Measurements from ENCODE around the gene LMAN2L. TPM values are rescaled to one million over a fixed set of nuclear protein-coding genes. Genes with fewer than 3 reads are reported as not detected.

Gene LMAN2L
- total RNA-seq, 1 donor from 2014 or later, result 14.8 TPM

- peak; percentile 59 to 93 for DNase-seq (ENCODE audit: low read depth in 2 of 2)
These were observed 20.4 kb upstream of the LMAN2L start, which contains the start of gene CNNM4 for GRCh38 chr2:96760036-96760985. TSS of gene CNNM4 (plus strand) at chr2:96760902. CDS start at chr2:96761000, 98 bp downstream.

- no peak for DNase-seq (ENCODE audit: low read depth in 2 of 2)
These were observed 19.7 kb upstream of the LMAN2L start for GRCh38 chr2:96759548-96759947.

- DNase-seq (ENCODE audit: low read depth in 2 of 2), result no peak
These were observed 19.1 kb upstream of the LMAN2L start for GRCh38 chr2:96758987-96759386.

- DNase-seq (ENCODE audit: low read depth in 2 of 2), result no peak
These were observed 17.6 kb upstream of the LMAN2L start for GRCh38 chr2:96757477-96757860.

- DNase-seq (ENCODE audit: low read depth in 2 of 2), result no peak
These were observed 17.1 kb upstream of the LMAN2L start for GRCh38 chr2:96756788-96757476.

GRCh38 chr2:96754317-96754716 is 14.5 kb upstream of the LMAN2L start:
- no peak for DNase-seq (ENCODE audit: low read depth in 2 of 2)

- DNase-seq (ENCODE audit: low read depth in 2 of 2), result no peak
These were observed 13.9 kb upstream of the LMAN2L start for GRCh38 chr2:96753661-96754282.

GRCh38 chr2:96751800-96752199 is 11.9 kb upstream of the LMAN2L start:
- DNase-seq (ENCODE audit: low read depth in 2 of 2), result no peak

- no peak for DNase-seq (ENCODE audit: low read depth in 2 of 2)
These were observed 7.3 kb upstream of the LMAN2L start for GRCh38 chr2:96747061-96747617.

GRCh38 chr2:96739076-96739632 is 710 bp downstream of the LMAN2L start:
- no peak for DNase-seq (ENCODE audit: low read depth in 2 of 2)

GRCh38 chr2:96737831-96738230 is 2.0 kb downstream of the LMAN2L start:
- DNase-seq (ENCODE audit: low read depth in 2 of 2), result peak; percentile 33 to 53

- DNase-seq (ENCODE audit: low read depth in 2 of 2), result no peak
These were observed 2.6 kb downstream of the LMAN2L start for GRCh38 chr2:96737251-96737650.

- no peak for DNase-seq (ENCODE audit: low read depth in 2 of 2)
These were observed 4.8 kb downstream of the LMAN2L start for GRCh38 chr2:96734880-96735583.

- no peak for DNase-seq (ENCODE audit: low read depth in 2 of 2)
These were observed 5.9 kb downstream of the LMAN2L start for GRCh38 chr2:96733931-96734330.

GRCh38 chr2:96730212-96730611 is 9.7 kb downstream of the LMAN2L start:
- DNase-seq (ENCODE audit: low read depth in 2 of 2), result no peak

- no peak for DNase-seq (ENCODE audit: low read depth in 2 of 2)
These were observed 10.1 kb downstream of the LMAN2L start for GRCh38 chr2:96729748-96730147.

- DNase-seq (ENCODE audit: low read depth in 2 of 2), result no peak
These were observed 12.4 kb downstream of the LMAN2L start for GRCh38 chr2:96727431-96727830.

- DNase-seq (ENCODE audit: low read depth in 2 of 2), result no peak
These were observed 13.7 kb downstream of the LMAN2L start for GRCh38 chr2:96726131-96726530.

GRCh38 chr2:96716388-96716787 is 23.5 kb downstream of the LMAN2L start:
- no peak for DNase-seq (ENCODE audit: low read depth in 2 of 2)

- DNase-seq (ENCODE audit: low read depth in 2 of 2), result peak in 1 of 2 donors; percentile 31
These were observed 24.2 kb downstream of the LMAN2L start for GRCh38 chr2:96715658-96716057.

- DNase-seq (ENCODE audit: low read depth in 2 of 2), result no peak
These were observed 28.9 kb downstream of the LMAN2L start for GRCh38 chr2:96710985-96711384.

Data from dermis microvascular lymphatic vessel endothelial cell (primary cell).